HepG2 (cell line): ENCODE data around the gene CDC27. TPM values are rescaled to one million over a fixed set of nuclear protein-coding genes. Genes with fewer than 3 reads are reported as not detected.

Experiments
- ATAC-seq: fragments of 200-7000 bp; cut with Tn5 transposase; 3 replicates; pipeline ENCODE4 v1.9.1; 2020; ENCODE audit warnings: mild to moderate bottlenecking, moderate library complexity
- BruUV-seq: library from RNA; stranded (reverse); fragments of 400-500 nt; replicated peaks from 2 replicates; lab custom pipeline; 2021; lab: Mats Ljungman, UMichigan
- CTCF ChIA-PET: fragments of 300-600 bp; formaldehyde crosslinking; extraction: SDS; loops from one replicate; lab custom pipeline; 2021; ENCODE audit warnings: low total read pairs, inconsistent platforms, low intra/inter-chr PET ratio; lab: Yijun Ruan, JAX
- POLR2A ChIA-PET: fragments of 350-600 bp; sonication (Branson Sonifier 250); formaldehyde crosslinking; loops from one replicate; lab custom pipeline; 2020; ENCODE audit warnings: antibody characterized with exemption, inconsistent platforms; lab: Yijun Ruan, JAX
- DNase-seq: peaks from one replicate; pipeline ENCODE4 v3.0.0-alpha.2; 2015; ENCODE audit warnings: low spot score
- FAIRE-seq: peaks from 3 replicates; lab custom pipeline; 2011; peaks lifted over from hg19 to GRCh38; lab: Jason Lieb, UNC
- H2AFZ ChIP-seq: one replicate; pipeline ENCODE4 v1.6.1; 2011; ENCODE audit warnings: low read length, inconsistent platforms
- H3K27ac ChIP-seq: fragments of 300-600 bp; 3 replicates; pipeline ENCODE4 v1.8.0; 2011; ENCODE audit warnings: mixed run types, mild to moderate bottlenecking, mixed read lengths, low read length, inconsistent platforms; ENCODE audit not compliant: insufficient read depth; ENCODE audit errors: extremely low read length
- H3K27me3 ChIP-seq, 2 experiments: fragments of 200-600 bp in 1 of 2; 2 replicates in 1 of 2; 3 replicates in 1 of 2; pipeline versions ENCODE4 v1.6.0 to v1.8.0; 2011; ENCODE audit warnings: low read length in 2 of 2, mild to moderate bottlenecking in 2 of 2, moderate library complexity in 2 of 2, inconsistent platforms in 1 of 2; ENCODE audit not compliant: insufficient read depth in 2 of 2, control insufficient read depth in 1 of 2
- H3K36me3 ChIP-seq, 2 experiments: fragments of 200-600 bp in 1 of 2; replicated peaks in 1 of 2; 2 replicates in 1 of 2; 3 replicates in 1 of 2; pipeline versions ENCODE4 v1.5.1 to v1.8.0; 2011; ENCODE audit warnings: low read length in 2 of 2, inconsistent platforms in 1 of 2; ENCODE audit not compliant: insufficient read depth in 2 of 2, control insufficient read depth in 1 of 2
- H3K4me1 ChIP-seq: 2 replicates; pipeline ENCODE4 v1.5.1; 2012; ENCODE audit warnings: low read length, inconsistent platforms; ENCODE audit not compliant: insufficient read depth
- H3K4me2 ChIP-seq: 2 replicates; pipeline ENCODE4 v1.6.0; 2011; ENCODE audit warnings: low read depth, low read length, inconsistent platforms
- H3K4me3 ChIP-seq, 3 experiments: fragments of 200-600 bp in 1 of 3; sonication (generic), shearing (Covaris generic) in 1 of 3; replicated peaks in 1 of 3; 2 replicates each; pipeline ENCODE4 v1.5.1; 2011 to 2016; ENCODE audit warnings: low read length in 3 of 3, inconsistent platforms in 2 of 3, low read depth in 2 of 3, mild to moderate bottlenecking in 2 of 3, control low read depth in 1 of 3, mixed read lengths in 1 of 3; ENCODE audit not compliant: insufficient read depth in 1 of 3
- H3K79me2 ChIP-seq: one replicate; pipeline ENCODE4 v1.6.1; 2011; ENCODE audit warnings: low read length, inconsistent platforms; ENCODE audit not compliant: insufficient read depth
- H3K9ac ChIP-seq: 2 replicates; pipeline ENCODE4 v1.6.0; 2011; ENCODE audit warnings: mild to moderate bottlenecking, low read depth, low read length, inconsistent platforms; ENCODE audit not compliant: insufficient read depth
- H3K9me3 ChIP-seq: 2 replicates; pipeline ENCODE4 v1.5.1; 2012; ENCODE audit warnings: mild to moderate bottlenecking, low read length
- H4K20me1 ChIP-seq: 2 replicates; pipeline ENCODE4 v1.6.0; 2011; ENCODE audit warnings: inconsistent platforms, mild to moderate bottlenecking, low read length, moderate library complexity; ENCODE audit not compliant: insufficient read depth
- AHDC1 ChIP-seq: sonication (generic); formaldehyde crosslinking; IDR thresholded peaks from 2 replicates; pipeline ENCODE4 v1.5.1; 2020; ENCODE audit warnings: mild to moderate bottlenecking, missing genetic modification reagents, borderline replicate concordance
- ETV6 ChIP-seq: sonication (generic); formaldehyde crosslinking; conservative IDR thresholded peaks from 2 replicates; pipeline ENCODE4 v1.4.0; 2020; ENCODE audit warnings: missing genetic modification reagents
- WGBS: methylation state at CpG from one replicate; pipeline ENCODE4 v1.1.6; 2017; ENCODE audit warnings: low lambda C conversion rate; 5-methylcytosine and 5-hydroxymethylcytosine counted together
- in situ Hi-C: cut with HindIII; loops from 2 replicates; pipeline ENCODE4 v1.10.0; 2017; ENCODE audit warnings: low pct_unique_long_range_greater_than_20kb; ENCODE audit not compliant: extremely low pct_ligation_motif_present
- intact Hi-C: fragments of 100-400 bp; cut with micrococcal nuclease; formaldehyde crosslinking; loops from one replicate; pipeline ENCODE4 v1.10.0; 2022; ENCODE audit not compliant: unreplicated experiment
- polyA plus RNA-seq, 8 experiments: library from polyadenylated mRNA; depleted of rRNA in 3 of 8; stranded (reverse) in 7 of 8; unstranded in 1 of 8; fragments of >200 nt; fragmentation: Illumina TruSeq in 4 of 8; extraction: Trizol in 4 of 8; gene quantifications; 2 replicates each; pipeline versions ENCODE4 v1.2.1 to v1.2.3, GENCODE V29; 2011 to 2016; ENCODE audit warnings: low read depth in 4 of 8, missing spikeins in 1 of 8, mixed read lengths in 1 of 8; ENCODE audit not compliant: insufficient read depth in 1 of 8
- total RNA-seq, 5 experiments: library from RNA; depleted of rRNA; stranded (reverse); fragments of >200 nt; fragmentation: Illumina TruSeq; extraction: Trizol; gene quantifications; 2 replicates each; pipeline ENCODE4 v1.2.3, GENCODE V29; 2016; ENCODE audit warnings: low read depth in 1 of 5

CDC27 gene
- total and polyA plus RNA-seq, 2 of the 13 experiments (the other 11 are each of a cell fraction or from before 2014, with no cell fraction given) = 80.7 to 102 TPM

- WGBS = 88% methylated on average over 4 of the region's 4 CpGs
- Histone ChIP-seq H3K4me2 (peak overlapping the region; percentile 90), H4K20me1 (peaks cover 24% of the 10 kb centered on the region), H3K9ac (no peak overlapping the region), H3K4me3 (peak overlapping the region in 1 of 3 experiments; percentile 63; a peak in 3 of 6 replicates), H3K79me2 (peaks cover 37% of the 10 kb centered on the region), H2AFZ (peak overlapping the region; percentile 83), H3K27ac (no peak overlapping the region)
- no peak for ATAC-seq
- no TSS peak for BruUV-seq
- POLR2A ChIA-PET = interaction anchor here (1.4 kb wide), 2 partner anchors 16 to 460 kb away, joined by 5 to 7 read pairs; partner anchors contain the start of gene KPNB1
- DNase-seq = no peak
- intact Hi-C loops = no loop called here
- peak; percentile 0; the same call in 1 of the 2 replicates for TF ChIP-seq AHDC1
- TF ChIP-seq ETV6 = no peak
- TF ChIP-seq, all 625 proteins: peak for 1
- Histone ChIP-seq H3K4me1 (peaks cover 51% of the 10 kb centered on the region), H3K27me3 (peaks cover 0 to 4% of the 10 kb centered on the region in 2 experiments; a peak in 1 of 5 replicates), H3K9me3 (no peaks in the 10 kb centered on the region), H3K36me3 (peaks cover 0 to 1% of the 10 kb centered on the region in 2 experiments; a peak in 2 of 5 replicates)
- CTCF ChIA-PET = no interaction called here
- in situ Hi-C loops = no loop called here
- no peak for FAIRE-seq
Measured at GRCh38 chr17:47190243-47190642, 1.1 kb upstream of the CDC27 start.
